Measurements from ENCODE around the gene PALS1. TPM values are rescaled to one million over a fixed set of nuclear protein-coding genes. Genes with fewer than 3 reads are reported as not detected.

PALS1 gene
- polyA plus RNA-seq, 1 donor from 2014 or later, result 8.3 TPM

Other genes starting within 250 kb of the PALS1 start
- 0.51 and 0.84 TPM in 2 replicates for gene GARIN2, start 52.0 kb upstream of the PALS1 start, polyA plus RNA-seq
- gene ATP6V1D, start 118.4 kb downstream of the PALS1 start, polyA plus RNA-seq, result 172 and 216 TPM in 2 replicates
- gene EIF2S1, start 118.9 kb downstream of the PALS1 start, polyA plus RNA-seq, result 99.4 and 108 TPM in 2 replicates
- gene PLEK2, start 170.7 kb downstream of the PALS1 start, polyA plus RNA-seq, result not detected in 2 replicates
- 4.2 and 7.9 TPM in 2 replicates for gene TMEM229B, start 247.3 kb downstream of the PALS1 start, polyA plus RNA-seq